NCI-H226 (cell line): Measurements from ENCODE around the gene TIMP4.
A peak's percentile ranks its signal among the peaks of the same experiment; 100 is the strongest.

Experiments used
- DNase-seq: peaks from one replicate; pipeline ENCODE4 v3.0.0-alpha.2; 2015

Gene TIMP4

DNA sequence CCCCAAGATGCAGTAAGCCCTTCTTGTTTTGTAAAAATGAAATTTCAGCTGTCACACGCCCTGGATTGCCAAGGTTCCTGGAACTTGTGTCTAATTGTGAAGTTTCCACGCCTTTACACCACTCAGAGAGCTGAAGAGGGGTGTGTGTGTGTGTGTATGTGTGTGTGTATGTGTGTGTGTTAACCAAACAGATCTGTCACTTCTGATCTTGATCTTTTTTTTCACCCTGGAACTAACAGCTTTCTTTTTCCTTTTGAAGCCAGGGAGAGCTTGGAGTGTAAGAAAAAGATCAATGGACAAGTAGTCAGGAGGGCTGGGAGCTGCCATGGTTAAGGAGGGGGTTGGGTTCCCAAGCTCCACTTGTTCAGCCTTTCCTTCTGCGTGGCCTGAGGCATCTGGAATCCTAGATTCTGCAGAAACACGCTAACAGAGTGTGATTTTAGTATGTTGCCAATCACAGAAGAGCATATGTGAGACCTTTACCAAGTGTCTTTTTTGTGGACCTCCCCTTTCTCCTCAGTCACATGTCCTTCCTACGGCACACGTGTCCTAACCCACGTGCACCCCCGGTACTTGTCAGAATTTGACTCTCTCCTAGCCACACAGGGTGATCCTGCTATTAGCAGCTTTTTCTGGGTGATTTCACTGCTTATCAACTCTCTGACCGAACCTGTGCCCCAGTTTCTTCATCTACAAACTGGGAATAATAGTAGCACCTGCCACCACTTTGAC lies 11.5 kb downstream of the TIMP4 start:
- no peak for DNase-seq

DNA sequence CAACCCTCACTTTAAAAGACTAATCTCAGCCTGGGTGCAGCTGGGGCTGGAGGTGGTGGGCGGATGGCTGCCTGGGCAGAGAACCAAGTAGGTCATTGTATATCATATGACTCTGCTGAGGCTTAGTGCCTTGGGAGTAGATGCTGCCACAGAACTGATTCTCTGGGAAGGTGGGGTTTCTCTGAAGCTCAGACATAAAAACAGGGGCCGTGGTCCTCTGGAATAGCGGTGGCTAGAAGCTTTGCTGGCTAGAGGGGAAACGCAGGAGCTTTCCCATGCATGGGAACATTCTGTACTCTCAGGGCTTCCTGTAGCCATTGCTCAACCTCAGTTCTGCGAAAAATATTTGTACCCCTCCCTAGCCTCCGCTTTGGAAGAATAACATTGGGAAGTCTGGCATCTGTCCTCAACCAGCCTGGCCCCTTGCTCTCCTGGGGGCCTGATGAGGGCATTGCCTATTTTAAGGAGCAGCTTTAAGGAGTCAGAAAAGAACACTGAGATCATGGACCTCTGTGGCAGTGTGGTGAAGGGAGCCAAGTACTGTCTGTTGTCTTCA lies 14.7 kb downstream of the TIMP4 start:
- no peak for DNase-seq

DNA sequence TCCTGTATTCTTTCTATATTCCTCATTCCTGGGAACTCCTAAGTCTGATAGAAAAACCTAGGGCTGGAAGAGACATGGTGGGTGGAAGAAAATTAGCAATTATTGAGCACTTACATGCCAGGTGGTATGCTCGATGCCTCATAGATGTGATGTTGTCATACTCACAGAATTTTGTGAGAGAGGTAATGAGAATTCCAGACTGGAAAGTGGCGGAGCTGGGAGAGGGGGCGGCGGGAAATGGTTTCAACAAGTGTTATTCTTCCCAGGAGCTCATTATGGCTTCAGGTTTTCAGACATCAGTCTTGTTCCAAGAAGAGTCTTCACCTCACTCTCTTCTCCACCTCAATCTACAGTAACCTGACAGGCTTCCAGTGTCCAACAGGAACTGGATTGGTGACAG lies 16.2 kb downstream of the TIMP4 start:
- no peak for DNase-seq

DNA sequence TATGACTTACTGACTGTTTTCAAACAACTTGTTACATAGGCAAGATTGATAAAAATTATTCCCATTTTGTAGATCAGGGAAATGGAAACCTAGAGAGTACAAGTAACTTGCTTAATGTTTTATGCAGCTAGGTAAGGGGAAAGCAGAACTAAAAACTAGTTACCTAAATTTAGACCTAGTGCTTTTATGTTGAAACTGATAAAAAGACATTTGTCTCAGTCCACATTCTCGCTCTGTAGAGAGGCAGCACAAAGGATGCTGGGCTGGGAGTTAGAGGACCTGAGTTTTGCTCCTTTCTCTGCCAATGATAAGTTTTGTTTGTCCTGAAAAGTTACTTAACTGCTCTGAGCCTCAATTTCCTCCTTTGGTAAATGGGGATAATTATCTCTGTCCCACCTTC lies 17.4 kb downstream of the TIMP4 start:
- DNase-seq, result no peak

DNA sequence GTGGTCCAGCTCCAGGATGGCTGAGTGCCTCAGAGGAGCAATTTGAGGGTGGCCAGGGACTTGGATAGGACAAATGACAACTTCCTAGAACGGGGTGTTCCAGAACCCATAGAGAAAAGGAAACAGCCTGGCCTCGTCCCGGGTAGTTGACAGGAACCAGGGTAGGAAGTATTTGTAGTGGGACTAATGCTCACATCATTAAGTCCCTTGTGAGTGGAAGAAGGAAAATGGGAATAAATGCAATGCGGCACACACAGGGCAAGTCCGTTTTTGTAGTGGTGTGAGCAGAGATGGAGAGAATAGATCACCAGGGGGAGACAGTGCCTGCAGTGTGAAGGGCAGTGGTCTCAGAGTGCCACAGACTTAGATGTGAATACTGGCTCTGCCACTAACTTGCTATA lies 19.6 kb downstream of the TIMP4 start:
- no peak for DNase-seq

DNA sequence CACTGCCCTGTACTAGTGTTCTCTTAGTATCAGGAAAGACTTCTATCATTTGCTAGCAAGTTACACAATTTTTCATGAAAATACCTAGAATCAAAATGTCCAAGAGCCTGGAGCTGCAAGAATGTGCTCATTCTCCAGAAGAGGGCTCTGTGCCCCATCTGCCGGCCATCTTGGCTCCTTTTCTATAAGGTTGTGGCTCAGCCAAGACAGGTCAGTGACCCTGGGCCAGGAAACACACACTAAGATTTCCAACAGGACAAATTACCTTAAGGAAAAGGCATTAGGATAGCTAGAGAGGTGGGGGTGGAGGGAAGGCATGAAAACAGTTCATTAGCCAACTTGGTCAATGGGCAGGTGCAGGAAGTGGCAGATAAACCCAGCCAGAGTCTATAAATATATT lies 20.7 kb downstream of the TIMP4 start:
- DNase-seq, result peak; percentile 43

DNA sequence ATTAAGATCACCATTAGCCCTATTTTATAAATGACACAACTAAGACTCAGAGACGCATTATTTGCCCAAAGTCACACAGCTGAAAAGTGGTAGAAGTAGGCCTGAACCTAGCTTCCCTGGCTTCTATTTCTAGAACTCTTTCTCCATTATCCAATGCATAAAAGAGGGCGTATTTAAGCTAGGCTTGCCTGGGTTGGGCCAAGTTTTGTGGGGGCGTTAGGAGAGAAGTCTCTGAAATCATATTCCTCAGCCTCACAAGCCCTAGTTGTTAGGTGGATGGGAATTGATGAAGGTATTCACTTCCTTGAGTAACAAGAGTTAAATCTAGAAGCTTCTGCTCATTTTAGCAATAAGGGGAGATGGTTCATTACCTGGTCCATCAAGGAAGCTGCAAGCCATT lies 22.3 kb downstream of the TIMP4 start:
- DNase-seq, result no peak

DNA sequence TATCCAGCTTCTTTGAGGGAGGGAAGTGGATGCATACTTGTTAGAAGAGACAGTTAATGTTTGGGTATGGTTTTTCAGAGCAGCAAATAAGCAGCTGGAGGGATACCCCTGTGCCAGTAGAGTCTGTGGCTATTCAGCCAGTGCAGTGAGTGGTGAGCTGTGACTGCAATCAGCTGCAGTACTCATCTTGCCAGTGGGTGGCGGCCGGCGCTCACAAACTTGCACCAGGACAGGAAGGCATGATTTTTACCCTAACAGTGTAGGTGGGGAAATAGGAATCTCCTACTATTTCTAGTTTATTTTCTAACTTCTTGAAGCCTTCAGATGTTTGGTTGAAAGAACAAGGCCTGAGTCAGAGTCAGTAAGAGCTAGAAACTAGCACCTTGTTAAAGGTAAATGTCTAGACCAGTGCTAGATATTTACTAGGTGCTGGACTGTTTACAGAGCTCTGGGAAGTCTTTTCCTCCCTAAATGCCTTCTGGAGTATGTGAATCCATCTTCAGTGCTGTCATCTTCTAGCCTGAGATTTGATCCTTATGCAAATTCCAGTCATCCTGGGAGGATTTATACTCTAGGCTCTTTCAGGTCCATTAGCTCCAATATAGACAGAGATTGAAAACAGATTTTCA lies 23.6 kb downstream of the TIMP4 start:
- peak; percentile 45 for DNase-seq

DNA sequence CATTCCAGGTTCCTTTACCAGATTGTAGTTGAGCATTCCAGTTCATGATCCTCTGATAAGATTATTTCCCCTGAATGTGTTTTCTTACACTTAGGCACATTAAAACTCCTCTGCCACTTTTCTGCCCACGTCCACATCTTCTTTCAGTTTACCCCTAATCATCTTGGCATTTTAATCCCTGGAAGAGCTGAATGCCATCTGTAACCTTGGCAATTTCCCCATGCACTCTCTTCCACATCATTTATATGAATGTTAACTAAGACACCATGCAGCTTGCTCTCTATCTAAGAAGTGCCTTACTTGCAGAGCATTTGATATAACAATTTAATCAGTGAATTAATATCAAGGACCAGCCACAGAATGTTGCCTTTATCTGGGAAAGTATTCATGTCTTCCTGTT lies 25.8 kb downstream of the TIMP4 start:
- DNase-seq, result no peak

DNA sequence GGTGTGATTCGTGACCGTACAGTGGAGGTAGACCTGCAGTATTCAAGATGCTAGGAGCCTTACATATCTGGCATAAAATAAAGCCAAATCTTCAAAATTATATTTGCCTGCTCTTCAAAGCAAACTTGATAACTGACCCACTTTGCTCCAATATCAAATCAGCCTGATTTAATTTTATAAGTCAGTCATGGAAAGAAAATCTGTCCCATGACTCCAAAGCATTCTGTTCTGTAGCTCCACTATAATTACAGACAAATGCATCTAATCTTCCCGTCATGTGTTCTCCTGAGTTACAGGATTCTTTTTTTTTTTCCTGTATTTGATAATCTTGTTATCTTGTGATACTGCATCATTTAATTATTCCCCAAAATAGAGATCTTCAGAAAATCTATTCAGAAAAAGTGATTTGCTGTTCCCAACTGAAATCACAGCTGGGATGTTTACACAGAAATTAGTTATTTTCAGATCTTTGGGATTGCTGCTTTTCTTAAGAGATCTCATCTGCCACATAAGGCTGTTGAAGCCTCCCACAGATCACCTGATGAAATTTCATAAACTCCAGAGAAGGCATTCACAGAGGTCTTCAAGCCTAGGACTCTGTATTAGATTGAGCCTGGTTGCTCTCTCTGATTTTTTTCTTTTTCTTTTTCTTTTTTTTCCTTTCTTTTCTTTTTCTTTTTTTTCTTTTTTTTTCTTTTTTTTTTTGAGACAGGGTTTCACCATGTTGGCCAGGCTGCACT lies 27.2 kb downstream of the TIMP4 start:
- no peak for DNase-seq

DNA sequence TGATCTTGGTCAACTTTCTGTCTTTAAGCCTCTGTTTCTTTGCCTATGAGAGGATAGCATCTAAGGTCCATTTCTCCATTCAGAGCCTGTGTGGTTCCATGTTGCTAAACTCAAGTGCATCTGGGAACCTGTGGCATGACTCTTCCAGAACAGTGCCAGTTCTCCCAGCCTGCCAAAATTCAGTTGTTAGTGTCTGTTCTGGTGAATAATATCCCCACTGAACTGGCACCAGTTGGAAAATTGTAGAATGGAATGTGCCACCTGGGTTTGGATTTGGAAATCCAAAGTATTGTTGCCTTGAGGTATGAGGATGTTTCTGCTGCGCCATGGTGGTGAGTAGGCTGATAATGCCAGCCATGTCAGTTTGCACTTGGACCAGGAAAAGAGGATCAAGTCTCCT lies 31.3 kb downstream of the TIMP4 start:
- no peak for DNase-seq

DNA sequence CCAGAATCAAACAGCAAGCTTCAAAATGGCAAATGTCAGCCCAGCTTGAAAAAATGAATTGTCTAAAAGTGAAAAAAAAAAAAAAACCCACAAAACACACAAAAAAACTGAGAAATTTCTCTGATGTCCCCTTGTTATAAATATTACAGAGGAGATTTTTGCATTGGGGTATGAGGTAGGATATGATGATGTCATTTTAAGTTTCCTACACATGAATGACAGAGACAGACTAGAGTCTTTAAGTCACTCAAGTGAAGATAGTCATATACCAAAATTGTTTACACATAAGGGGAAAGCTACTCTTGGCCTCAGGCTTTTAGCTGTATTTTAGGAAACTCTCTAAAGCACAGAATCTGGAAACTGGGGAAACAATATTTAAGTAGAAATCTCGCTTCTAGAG lies 32.9 kb downstream of the TIMP4 start:
- no peak for DNase-seq

DNA sequence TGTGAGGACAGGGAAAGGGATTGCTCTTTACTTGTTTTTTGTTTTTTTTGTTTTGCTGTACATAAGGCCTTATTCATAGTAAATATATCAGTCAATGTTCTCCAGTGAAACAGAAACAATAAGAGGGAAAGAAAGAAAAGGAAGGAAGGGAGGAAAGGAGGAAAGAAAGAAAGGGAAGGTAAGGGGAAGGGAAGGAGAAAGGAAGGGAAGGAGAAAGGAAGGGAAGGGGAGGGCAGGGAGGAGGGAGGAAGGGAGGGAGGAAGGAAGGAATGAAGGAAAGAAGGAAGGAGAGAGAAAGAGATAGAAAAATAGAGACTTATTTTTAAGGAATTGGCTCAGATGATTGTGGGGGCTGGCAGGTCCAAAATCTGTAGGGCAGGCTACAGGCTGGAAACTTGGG lies 37.2 kb downstream of the TIMP4 start:
- DNase-seq, result no peak

DNA sequence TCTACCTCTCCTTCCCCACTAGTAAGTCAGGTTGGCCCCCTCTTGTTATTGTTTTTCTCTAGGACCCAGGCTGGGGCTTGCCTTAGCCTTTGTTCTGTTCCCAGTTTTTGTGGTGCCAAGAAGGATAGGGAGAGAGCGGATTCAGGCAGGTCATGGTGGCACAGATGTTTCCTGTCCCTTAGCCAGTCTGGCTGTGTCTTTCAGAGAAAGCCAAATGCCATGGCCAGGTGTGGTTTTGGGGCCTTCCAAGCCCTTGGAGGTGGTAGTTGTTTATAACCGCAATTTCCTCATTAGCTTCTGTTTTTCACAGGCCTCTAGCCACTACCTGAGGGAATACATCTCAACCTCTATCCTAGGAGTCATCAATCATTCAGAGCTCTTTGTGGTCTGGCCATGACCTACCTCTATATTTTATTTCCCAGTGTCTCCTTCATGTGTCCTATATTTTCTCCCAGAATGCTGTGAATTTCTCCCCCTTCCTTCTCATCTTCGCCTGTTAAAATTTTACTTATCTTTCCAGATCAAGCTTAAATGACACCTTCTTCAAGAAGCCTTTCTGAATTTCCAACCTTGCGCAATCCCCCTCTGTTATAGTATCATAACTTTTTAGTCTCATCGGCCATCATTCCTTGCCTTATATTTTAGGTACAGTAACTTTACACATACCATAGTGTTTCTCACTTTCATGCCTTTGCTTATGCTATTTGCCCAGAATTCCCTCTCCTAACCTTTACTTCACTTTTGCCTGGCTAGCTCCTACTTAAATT lies 38.2 kb downstream of the TIMP4 start:
- no peak for DNase-seq

DNA sequence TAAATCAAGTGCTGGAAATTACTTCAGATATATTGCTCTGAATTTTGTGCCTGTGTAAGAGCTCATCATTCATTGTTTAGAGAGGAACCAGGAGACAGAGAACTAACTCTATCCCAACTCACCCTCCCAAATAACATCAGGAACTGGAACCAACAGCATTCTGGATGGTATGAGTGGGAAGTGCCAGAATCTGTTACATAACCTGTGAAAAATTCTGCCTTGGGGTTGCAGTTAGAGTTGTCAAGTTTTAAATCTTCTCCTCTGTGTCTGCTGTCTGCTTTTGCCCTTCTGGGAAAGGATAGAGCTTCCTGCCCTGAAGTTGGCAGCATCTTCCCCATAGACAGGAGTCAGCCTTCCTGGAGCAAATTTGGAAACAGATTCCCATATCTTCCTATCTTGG lies 41.2 kb downstream of the TIMP4 start:
- peak; percentile 7 for DNase-seq

DNA sequence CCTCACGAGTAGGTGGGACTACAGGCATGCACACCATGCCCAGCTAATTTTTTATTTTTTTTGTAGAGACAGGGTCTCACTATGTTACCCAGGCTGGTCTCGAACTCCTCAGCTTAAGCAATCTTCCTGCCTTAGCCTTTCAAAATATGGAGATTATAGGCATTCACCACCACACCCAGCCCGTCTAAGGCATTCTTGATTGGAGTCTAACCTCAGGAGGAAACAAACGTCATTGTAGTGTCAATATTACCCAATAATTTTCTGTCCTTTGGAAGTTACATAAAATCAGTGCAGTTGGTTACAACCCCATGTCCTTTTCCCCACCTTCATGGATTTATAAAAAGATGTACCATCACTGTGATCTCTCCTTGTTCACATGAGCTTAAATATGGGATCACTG lies 41.8 kb downstream of the TIMP4 start:
- no peak for DNase-seq

DNA sequence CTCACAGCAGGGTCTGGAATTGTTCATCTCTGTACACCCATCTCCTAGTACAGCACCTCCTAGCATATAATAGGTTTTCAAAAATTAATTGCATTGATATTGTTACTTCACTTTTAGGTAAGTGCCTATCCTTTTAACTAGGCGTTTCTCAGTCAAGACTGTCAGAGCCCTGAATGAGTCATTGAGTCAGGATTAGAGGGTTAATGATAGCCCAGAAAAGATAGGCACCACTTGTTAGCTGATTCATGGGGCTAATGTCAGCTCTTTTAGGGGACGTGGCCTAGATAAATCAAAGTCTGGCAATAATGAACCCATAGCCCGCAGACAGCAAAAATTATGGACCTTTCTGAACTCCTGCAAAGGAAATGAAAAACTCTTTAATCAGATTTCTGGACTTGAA lies 42.9 kb downstream of the TIMP4 start:
- DNase-seq, result no peak

DNA sequence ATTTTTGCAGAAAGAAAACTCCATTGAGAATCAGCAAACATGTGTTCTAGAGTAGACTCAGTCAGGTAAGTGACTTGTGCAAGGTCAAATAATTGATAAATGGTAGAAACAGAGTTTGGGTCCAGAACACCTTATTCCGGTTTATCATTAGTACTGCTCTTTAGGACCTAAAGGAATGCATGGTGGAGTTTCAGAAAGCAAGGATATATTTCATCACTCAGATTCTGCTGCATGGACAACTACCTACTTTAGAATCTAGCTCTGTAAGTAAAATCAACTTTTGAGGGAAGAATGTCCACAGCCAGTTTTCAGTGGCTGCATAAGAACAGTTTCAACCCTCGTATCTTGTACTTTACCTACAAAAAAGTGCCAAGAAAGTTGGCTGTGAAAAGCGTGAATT lies 43.6 kb downstream of the TIMP4 start:
- DNase-seq, result no peak

DNA sequence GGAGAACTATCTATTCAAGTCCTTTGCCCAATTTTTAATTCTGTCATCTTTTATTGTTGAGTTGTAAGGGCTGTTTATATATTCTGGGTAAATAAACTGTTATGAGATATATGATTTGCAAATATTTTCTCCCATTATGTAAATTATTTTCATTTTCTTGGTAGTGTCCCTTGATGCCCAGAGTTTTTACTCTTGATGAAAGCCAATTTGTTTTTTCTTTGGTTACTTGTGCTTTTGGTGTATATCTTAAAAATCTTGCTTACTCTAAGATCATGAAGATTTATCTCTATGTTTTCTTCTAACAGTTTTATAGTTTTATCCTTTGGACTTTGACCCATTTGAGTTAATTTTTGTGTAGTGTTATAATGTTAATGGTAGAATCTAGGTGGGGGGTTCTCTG lies 44.5 kb downstream of the TIMP4 start:
- DNase-seq, result no peak

DNA sequence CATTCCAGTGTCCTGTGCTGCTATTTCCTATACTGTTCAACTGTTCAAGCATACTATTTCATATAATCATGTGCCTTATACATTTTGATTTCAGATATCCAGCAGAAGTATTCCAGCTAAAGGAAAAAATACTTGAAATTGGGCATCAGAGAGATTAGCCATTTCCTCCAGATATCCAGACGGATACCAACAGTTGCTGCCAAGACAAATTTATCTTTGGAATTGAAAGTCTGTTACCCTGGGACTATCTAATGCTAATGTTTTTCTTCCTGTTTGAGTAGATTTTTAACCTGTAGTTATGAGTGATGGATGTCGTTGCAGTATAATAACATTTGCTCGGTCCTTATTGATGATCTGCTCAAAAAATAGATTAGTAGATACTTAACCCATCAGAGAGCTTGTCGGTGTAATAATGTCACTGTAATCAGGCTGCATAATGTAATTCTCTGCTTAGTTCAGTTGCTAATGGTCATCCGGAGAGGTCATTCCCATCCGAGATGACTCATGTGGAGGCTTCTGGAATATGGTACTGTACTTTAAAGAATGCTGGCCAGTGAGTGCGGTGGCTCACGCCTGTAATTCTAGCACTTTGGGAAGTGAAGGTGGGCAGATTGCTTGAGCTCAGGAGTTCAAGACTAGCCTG lies 51.5 kb downstream of the TIMP4 start:
- DNase-seq, result no peak
